K562 (cell line): ENCODE data around the gene CITED2. TPM values are rescaled to one million over a fixed set of nuclear protein-coding genes. Genes with fewer than 3 reads are reported as not detected.

Experiments
- CHD7 ChIP-seq: fragments of 200-600 bp; sonication (generic); IDR thresholded peaks from one replicate; pipeline ENCODE4 v1.6.1; 2012; ENCODE audit warnings: mild to moderate bottlenecking, low read depth, low read length, inconsistent platforms
- LCOR ChIP-seq: sonication (generic); formaldehyde crosslinking; IDR thresholded peaks from 2 replicates; pipeline ENCODE4 v1.8.0; 2022; ENCODE audit warnings: mild to moderate bottlenecking, missing genetic modification reagents
- PKNOX1 ChIP-seq: fragments of 450-650 bp; IDR thresholded peaks from 2 replicates; pipeline ENCODE4 v1.6.1; 2016
- SFPQ ChIP-seq: fragments of 200-400 bp; formaldehyde crosslinking; IDR thresholded peaks from 2 replicates; pipeline ENCODE4 v1.6.1; 2017; ENCODE audit warnings: mild to moderate bottlenecking, low read depth, low read length, moderate library complexity
- polyA plus RNA-seq, 8 experiments: library from polyadenylated mRNA; depleted of rRNA in 4 of 8; stranded (reverse) in 5 of 8; unstranded in 3 of 8; fragments of >200 nt; fragmentation: Nextera tagmentation in 2 of 8; fragmentation: Illumina TruSeq in 1 of 8; extraction: Ambion mirVana in 2 of 8; extraction: Trizol in 1 of 8; gene quantifications; 2 replicates each; pipeline versions ENCODE4 v1.2.1 to v1.2.3, GENCODE V29; 2011 to 2014; ENCODE audit warnings: inconsistent platforms in 1 of 8, missing spikeins in 1 of 8
- total RNA-seq, 7 experiments: library from RNA; depleted of rRNA in 6 of 7; stranded (reverse); fragments of >200 nt in 6 of 7; fragmentation: Illumina TruSeq in 2 of 7; extraction: Trizol in 2 of 7; gene quantifications; 2 replicates each; pipeline versions ENCODE4 v1.2.1 to v1.2.3, GENCODE V29; 2011 to 2021; ENCODE audit warnings: low replicate concordance in 1 of 7

Gene CITED2
- total and polyA plus RNA-seq, 9 of the 15 experiments (the other 6 are each of a cell fraction or from before 2014, with no cell fraction given) = 0.21 to 86.1 (median 17.5) TPM

- TF ChIP-seq CHD7 (no peak), SFPQ (no peak), LCOR (CRISPR knock-in tag) (no peak), PKNOX1 (no peak)
Observed at GRCh38 chr6:139325686-139326085, 48.8 kb downstream of the CITED2 start (continued).
